RPMI7951 (cell line): Measurements from ENCODE around the gene SLC38A4. TPM values are rescaled to one million over a fixed set of nuclear protein-coding genes. Genes with fewer than 3 reads are reported as not detected.
"Not testable (repeated sequence)": the region's sequence is repeated elsewhere in the genome, so short reads cannot be mapped to it uniquely, and the experiment has no call there.

Experiments
- DNase-seq: peaks from one replicate; pipeline ENCODE4 v3.0.0-alpha.2; 2012; ENCODE audit warnings: low read depth
- total RNA-seq: library from RNA; depleted of rRNA; stranded (reverse); fragments of >200 nt; shearing (Covaris generic); gene quantifications from 2 replicates; pipeline ENCODE4 v1.2.3, GENCODE V29; 2014; rRNA removed

Gene SLC38A4
- total RNA-seq = 0.12 and 0.68 TPM in 2 replicates

DNA sequence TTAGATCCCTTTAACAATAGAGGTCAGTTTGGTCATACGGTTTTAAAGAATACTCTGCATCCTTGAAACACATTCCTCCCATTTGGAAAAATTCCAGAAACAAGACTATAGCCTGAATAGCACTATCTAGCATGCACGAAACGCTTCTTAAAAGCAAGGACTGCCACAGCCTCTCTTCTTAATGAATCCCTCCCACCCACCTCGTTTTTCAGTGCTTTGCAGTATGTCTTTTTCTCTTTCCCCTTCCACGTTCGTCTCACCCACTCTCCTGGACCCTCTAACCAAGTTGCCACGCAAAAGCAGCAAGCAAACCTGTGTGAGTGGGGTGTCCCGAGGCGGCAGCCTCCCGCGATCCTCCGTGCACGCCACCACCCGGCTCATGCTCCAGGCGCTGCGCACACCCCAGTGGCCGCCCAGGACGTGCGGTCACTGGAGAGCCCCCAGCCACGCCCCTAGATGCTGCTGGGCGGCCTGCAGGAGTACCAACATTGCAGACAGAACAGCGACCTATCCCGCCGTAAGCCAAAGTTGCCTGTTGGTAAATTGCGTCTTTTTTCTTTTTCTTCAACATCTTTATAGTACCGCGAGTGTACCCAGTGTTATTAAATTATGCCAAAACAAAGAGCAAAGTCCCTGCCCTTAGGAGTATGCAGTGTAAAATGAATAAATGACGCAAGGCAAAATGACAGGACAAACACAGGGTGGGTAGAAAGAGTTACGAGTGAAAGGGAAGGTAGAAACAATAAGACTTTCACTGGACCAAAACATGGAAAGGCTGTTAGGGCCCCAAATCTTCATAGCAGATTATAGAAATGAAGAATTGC lies at the start of gene SLC38A4:
Gene SLC38A4, minus strand, starts transcription at position 407 of the 824 bp plus-strand sequence. CDS start 32,926 bp downstream, outside the sequence.
- peak; percentile 43 for DNase-seq

DNA sequence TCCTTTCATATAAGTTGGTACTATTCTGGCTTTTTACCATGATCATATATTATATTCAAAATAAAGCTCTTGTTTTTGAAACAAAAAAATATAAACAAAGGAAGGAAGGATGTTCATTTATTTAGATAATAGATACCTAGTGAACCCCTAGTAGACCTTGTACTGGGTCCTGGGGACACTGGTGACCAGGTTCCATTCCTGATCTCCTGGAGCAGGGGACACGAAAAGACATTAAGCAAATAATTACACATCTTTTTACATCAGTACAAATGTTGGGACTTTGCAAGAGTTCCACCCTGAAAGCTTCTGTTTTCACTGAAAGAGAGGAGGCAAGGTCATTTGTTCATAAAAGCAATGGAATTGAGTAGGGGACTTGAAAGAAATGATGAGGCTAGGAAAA lies 49.3 kb upstream of the SLC38A4 start:
- DNase-seq = no peak

DNA sequence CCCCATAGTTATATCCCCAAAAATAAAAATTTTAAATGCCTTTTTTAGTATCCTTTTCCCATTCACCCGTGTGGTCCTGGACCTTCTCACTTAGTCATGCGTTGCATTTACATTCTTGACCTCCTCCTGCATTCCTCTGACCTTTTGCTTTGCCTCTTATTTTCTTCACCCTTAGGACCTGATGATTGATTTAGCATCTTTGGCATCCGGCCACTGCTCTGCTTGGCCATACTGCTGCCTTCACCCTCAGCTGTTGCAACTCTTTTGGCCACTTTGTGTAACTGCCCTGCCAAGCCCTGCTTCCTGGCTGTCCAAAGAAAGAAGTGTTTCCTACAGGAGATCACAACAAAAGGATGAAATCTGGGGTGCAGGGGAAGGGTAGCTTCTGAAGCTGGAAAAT lies 48.8 kb upstream of the SLC38A4 start:
- peak; percentile 11 for DNase-seq

- no peak for DNase-seq
Measured at GRCh38 chr12:46872135-46872534, 46.3 kb upstream of the SLC38A4 start.

- no peak for DNase-seq
Measured at GRCh38 chr12:46865311-46865710, 39.5 kb upstream of the SLC38A4 start.

DNA sequence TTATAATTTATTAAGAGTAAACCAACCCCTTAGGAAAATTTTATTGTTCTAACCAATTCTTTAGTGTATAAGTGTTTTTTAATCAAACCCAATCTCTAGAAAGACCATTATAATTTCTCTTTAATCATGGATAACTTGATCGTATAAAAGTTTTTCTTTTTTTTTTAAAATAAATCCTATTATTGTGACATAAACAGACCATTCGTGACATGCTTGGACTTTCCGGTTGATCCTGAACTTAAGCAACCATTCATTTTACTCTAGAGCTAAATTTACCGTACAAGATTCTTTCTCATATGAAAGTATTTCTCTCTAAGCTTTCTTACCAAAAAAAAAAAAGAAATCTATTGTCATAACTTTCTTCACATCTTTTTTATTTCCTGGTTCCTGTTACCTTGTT lies 32.6 kb upstream of the SLC38A4 start:
- no peak for DNase-seq

DNA sequence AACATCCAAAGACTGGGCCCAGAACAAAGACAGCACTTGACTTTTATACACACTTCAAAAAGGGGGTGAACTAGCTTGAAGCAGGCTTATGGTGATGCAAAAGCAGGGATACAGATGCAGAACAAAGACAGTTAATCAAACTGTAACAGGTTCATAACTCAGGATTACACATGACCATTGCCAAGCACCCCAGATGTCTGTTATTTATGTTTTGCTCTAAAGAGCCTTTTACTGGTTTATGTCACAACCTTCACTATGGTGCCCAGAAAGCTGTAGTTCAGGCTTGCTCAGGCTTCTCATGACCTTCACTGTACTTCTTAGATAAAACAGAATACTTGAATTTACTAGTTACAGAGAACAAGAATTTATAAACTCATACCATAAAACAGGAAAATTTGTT lies 31.7 kb upstream of the SLC38A4 start:
- no peak for DNase-seq

GRCh38 chr12:46855760-46856159 lies 30.0 kb upstream of the SLC38A4 start:
- no peak for DNase-seq

DNA sequence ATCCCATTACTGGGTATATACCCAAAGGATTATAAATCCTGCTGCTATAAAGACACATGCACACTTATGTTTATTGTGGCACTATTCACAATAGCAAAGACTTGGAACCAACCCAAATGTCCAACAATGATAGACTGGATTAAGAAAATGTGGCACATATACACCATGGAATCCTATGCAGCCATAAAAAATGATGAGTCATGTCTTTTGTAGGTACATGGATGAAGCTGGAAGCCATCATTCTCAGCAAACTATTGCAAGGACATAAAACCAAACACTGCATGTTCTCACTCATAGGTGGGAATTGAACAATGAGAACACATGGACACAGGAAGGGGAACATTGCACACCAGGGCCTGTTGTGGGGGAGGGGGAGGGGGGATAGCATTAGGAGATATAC lies 28.4 kb upstream of the SLC38A4 start:
- DNase-seq = not testable (repeated sequence)

DNA sequence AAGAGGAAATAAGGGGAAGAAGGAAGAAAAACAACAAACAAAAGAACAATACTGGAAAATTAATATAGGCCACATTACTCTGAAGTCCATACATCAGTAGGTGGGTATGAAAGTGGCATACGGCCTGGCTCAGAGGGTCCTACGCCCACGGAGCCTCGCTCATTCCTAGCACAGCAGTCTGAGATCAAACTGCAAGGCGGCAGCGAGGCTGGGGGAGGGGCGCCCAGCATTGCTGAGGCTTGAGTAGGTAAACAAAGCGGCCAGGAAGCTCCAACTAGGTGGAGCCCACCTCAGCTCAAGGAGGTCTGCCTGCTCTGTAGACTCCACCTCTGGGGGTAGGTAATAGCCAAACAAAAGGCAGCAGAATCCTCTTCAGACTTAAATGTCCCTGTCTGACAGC lies 23.0 kb upstream of the SLC38A4 start:
- not testable (repeated sequence) for DNase-seq

DNA sequence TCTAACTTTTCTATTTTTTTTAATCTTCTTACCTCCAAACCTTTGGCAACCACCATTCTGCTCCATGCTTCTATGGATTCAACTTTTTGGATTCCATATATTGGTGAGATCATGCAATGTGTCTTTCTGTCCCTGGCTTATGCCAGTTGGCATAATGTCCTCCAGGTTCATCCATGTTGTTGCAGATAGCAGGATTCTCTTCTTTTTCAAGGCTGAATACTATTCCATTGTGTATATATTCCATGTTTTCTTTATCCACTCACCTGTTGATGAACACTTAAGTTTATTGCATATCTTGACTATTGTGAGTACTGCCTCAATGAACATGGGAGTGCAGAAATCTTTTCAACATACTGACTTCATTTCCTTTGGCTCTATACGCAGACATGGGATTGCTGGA lies 21.2 kb upstream of the SLC38A4 start:
- no peak for DNase-seq

DNA sequence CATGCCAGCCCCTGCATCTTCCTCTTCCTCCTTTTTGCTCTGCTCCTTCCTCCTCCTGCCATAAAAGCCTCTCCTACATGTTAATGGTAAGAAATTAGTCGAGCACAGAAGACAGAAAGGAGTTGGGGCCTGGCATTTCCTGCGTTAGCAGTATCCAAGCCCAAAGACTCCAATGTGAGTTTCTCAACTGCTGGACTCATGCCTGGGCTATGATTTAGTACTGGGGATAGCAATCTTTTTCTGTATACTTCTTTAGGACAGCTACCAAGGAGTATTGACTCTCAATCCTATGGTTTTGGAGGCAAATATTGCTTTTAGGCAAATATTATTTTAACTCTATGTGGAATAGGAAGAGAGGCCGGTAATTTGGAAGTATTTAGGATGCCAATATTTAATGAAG lies 18.0 kb upstream of the SLC38A4 start:
- DNase-seq = no peak

DNA sequence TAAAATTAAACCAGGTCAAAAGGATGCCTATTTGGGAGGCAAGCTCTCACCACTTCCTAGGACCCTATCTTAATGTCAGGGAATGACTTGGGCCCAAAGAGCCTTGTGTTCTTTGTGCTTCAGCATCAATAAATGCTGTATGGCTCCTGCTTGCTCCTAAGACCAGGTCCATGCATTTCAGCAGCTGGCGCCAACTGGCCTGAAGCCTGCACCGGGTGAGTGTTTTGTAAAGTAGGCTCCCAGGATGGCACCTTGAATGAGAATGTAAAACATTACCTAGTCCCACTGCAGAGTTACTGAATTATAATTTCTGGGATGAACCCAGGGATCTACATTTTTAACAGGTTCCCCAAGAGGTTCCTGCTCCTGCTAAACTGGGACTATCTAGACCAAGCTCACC lies 16.1 kb upstream of the SLC38A4 start:
- DNase-seq = no peak

- DNase-seq = no peak
Measured at GRCh38 chr12:46839964-46840363, 14.2 kb upstream of the SLC38A4 start.

DNA sequence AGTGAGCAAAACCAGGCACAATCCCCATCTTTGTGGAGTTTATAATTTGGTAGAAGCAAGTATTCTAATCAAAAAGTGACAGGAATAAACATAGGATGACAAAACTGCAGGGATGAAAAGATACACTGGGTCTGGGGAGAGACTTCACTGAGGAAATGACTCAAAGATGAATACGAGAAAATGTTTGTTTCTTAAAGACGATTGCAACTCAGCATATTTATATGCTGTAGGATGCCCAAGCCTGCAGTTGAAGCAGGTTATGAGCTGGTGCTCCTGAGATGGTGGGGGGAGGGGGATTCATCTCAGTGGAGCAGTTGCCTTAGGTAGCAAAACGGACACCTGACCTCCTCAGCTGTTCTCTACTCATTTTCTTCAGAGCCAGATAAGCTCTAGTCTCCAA lies 13.4 kb upstream of the SLC38A4 start:
- no peak for DNase-seq

GRCh38 chr12:46835785-46836184 lies 10.0 kb upstream of the SLC38A4 start:
- no peak for DNase-seq

DNA sequence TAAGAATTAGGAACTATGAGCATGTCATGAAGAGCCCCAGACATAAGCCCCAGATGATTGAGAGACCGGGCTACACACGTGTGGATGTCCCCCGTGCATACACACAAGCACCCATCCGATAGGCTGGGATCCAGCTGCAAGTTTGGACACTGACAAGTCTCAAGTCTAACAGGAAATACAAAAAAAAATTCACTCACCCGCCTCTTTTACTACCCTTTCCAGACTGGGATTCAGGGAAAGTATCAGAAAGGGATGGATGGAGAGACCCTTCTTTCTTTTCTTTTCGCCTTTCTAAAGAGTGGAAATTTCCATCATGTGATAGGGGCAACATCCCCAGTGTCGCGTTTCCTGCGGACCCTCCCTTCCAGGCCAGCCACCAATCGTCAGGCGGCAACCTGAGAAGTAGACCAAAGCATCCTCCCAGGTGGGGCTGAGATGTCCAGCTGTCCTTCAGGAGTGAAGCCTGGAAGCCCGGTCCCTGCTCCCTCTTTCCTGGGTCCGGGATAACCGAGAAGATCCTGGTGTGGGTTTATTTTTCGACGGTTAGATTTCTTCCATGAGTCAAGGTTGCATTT lies 6.4 kb upstream of the SLC38A4 start:
- no peak for DNase-seq

- DNase-seq = no peak
Measured at GRCh38 chr12:46831335-46832129, 5.7 kb upstream of the SLC38A4 start.

DNA sequence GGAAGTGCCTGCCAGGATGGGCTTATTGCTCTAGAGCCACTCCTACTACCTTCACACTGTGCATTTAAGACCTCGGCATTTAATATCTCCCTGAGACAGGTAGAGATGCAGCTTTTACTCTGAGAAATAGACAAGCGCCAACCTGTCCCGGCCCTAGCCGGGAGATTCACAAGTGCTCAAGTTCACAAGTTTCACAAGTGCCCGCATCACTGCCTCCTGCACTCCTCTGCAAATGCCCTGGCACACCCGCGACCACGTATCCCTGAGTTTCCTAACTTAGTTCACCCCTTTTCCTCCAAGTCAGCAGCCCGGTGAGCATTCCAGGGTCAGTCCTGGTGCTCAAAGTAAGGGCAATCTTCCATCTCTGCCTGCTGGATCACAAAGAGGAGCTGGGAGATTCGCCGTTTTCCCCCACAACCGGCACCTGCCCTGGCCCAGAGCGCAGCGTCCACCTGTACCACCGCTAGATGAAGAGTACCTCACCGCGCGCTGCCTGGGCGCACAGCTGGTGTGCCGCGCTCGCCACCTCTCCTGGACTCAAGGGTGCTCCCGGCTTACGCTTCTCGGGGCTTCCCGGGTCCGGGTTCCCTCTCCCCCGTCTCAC lies 5.0 kb upstream of the SLC38A4 start:
- no peak for DNase-seq

GRCh38 chr12:46824709-46825108 lies 1.1 kb downstream of the SLC38A4 start:
- DNase-seq = no peak

GRCh38 chr12:46818642-46819041 lies 7.2 kb downstream of the SLC38A4 start:
- no peak for DNase-seq

DNA sequence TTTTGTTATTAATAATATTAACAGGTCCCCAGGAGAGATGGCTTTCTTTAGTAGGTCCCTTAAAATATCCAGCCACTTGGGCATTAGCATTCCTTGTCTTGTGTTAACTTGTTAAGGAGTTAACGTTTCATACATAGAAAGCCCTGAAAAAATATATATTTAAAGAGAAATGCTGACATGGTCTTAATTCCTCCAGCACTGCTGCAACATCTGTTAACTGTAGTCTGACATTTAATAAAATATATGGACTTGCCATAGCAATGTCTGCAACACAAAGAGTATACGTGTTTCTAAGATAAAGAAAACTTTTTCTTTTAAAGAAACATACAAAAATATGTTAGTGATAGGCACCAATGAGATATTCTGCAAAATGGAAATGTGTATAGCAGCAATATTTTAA lies 10.0 kb downstream of the SLC38A4 start:
- no peak for DNase-seq
